Body of pancreas (tissue), 4 donors: Measurements from ENCODE around the gene KRT28. TPM values are rescaled to one million over a fixed set of nuclear protein-coding genes. Genes with fewer than 3 reads are reported as not detected.

Experiments
- ATAC-seq: fragments of 150-250 bp; one replicate; pipeline ENCODE4 v1.9.1; 2016
- DNase-seq, 4 donors: peaks; one replicate each; pipeline ENCODE4 v3.0.0-alpha.2; 2019
- H3K27ac ChIP-seq, 4 donors: fragments of 200-600 bp; sonication (generic); 1 replicate in 3 of 4; 2 replicates in 1 of 4; pipeline versions ENCODE4 v1.5.1 to v1.6.1; 2016 to 2019; ENCODE audit warnings: mild to moderate bottlenecking in 1 of 4, mixed read lengths in 1 of 4, moderate library complexity in 1 of 4
- H3K27me3 ChIP-seq, 2 donors: fragments of 200-600 bp; sonication (generic); one replicate each; pipeline ENCODE4 v1.6.0; 2016; ENCODE audit warnings: mild to moderate bottlenecking in 1 of 2
- H3K36me3 ChIP-seq, 2 donors: fragments of 200-600 bp; sonication (generic); replicated peaks in 1 of 2; 2 replicates each; pipeline ENCODE4 v1.5.1; 2016; ENCODE audit warnings: low read depth in 2 of 2; ENCODE audit not compliant: insufficient read depth in 1 of 2
- H3K4me1 ChIP-seq: fragments of 200-600 bp; sonication (generic); one replicate; pipeline ENCODE4 v1.6.0; 2016
- H3K4me3 ChIP-seq, 2 donors: fragments of 200-600 bp; sonication (generic); 1 replicate in 1 of 2; 2 replicates in 1 of 2; pipeline ENCODE4 v1.5.1; 2016 to 2019
- H3K9me3 ChIP-seq, 3 donors: fragments of 200-600 bp; sonication (generic); 1 replicate in 2 of 3; 2 replicates in 1 of 3; pipeline ENCODE4 v1.5.1; 2016
- POLR2A ChIP-seq, 3 donors: fragments of 450-650 bp; IDR thresholded peaks; one replicate each; pipeline ENCODE4 v1.6.1; 2016; ENCODE audit warnings: antibody characterized with exemption in 3 of 3, mild to moderate bottlenecking in 2 of 3
- WGBS, 2 donors: methylation state at CpG; one replicate each; pipeline ENCODE4 v1.1.5; 2017; 5-methylcytosine and 5-hydroxymethylcytosine counted together
- intact Hi-C: fragments of 100-400 bp; cut with DNase I; formaldehyde crosslinking; loops from one replicate; pipeline ENCODE4 v1.15.1; 2023
- total RNA-seq, 2 donors: library from RNA; depleted of rRNA; stranded (reverse); fragments of >200 nt; gene quantifications; one replicate each; pipeline ENCODE4 v1.1.0, GENCODE V29; 2016
- TF ChIP-seq, protein P1 (sequence below), 7 experiments: fragments of 450-650 bp in 4 of 7; fragments of 200-600 bp in 3 of 7; sonication (generic) in 3 of 7; IDR thresholded peaks; one replicate each; pipeline ENCODE4 v1.5.1; 2016 to 2019; ENCODE audit warnings: antibody characterized with exemption in 7 of 7

The KRT28 gene
- total RNA-seq, 2 donors from 2014 or later = not detected

DNA sequence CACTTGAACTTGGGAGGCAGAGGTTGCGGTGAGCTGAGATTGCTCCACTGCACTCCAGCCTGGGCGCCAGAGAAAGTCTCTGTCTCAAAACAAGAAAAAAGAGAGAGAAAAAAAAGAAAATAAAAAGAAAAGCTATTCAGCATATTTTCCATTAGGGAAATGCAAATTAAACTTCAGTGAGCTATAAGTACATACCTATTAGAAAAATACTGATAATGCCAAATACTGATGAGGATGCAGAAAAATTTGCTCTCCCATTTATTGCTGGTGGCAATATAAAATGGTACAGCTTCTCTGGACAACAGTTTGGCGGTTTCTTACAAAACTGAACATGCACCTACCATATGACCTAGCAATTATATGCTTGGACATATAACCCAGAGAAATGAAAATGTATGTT lies 12.9 kb upstream of the KRT28 start:
- H3K4me3 ChIP-seq = no peak overlapping the region
- TF ChIP-seq, protein P1, sequence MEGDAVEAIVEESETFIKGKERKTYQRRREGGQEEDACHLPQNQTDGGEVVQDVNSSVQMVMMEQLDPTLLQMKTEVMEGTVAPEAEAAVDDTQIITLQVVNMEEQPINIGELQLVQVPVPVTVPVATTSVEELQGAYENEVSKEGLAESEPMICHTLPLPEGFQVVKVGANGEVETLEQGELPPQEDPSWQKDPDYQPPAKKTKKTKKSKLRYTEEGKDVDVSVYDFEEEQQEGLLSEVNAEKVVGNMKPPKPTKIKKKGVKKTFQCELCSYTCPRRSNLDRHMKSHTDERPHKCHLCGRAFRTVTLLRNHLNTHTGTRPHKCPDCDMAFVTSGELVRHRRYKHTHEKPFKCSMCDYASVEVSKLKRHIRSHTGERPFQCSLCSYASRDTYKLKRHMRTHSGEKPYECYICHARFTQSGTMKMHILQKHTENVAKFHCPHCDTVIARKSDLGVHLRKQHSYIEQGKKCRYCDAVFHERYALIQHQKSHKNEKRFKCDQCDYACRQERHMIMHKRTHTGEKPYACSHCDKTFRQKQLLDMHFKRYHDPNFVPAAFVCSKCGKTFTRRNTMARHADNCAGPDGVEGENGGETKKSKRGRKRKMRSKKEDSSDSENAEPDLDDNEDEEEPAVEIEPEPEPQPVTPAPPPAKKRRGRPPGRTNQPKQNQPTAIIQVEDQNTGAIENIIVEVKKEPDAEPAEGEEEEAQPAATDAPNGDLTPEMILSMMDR (IDR thresholded peaks at IDR 0.05) = no peak
- H3K27me3 ChIP-seq = peaks cover 0 to 4% of the 10 kb centered on the region in 2 donors
- no peak overlapping the region for H3K27ac ChIP-seq
- H3K9me3 ChIP-seq = no peaks in the 10 kb centered on the region
- ATAC-seq = no peak
- intact Hi-C loops = no loop called here
- H3K36me3 ChIP-seq = no peaks in the 10 kb centered on the region
- WGBS, 2 donors = 68 to 85% methylated on average over 3 of the region's 3 CpGs
- no peaks in the 10 kb centered on the region for H3K4me1 ChIP-seq
- no peak for DNase-seq

DNA sequence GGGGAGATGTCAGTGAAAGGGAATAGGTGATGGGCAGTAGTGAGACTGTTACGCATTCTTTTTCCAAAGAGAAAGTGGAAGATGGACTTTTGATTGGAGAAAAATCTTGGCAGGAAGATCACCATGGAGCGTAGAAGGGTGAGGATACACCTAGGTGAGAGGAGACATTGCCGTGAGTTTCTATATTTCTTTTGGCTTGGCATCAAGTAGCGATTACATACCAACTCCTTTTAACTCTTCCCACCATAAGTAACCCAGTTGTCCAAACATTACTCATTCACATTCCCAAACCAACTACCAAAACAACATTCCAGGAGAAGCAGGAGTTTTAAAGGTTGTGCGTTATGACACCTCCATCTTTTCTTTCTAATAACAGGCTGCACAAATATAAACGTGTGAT lies 10.7 kb upstream of the KRT28 start:
- TF ChIP-seq POLR2A (IDR thresholded peaks at IDR 0.05) = no peak
- TF ChIP-seq, protein P1 (IDR thresholded peaks at IDR 0.05) = no peak
- no peak overlapping the region for H3K4me3 ChIP-seq
- DNase-seq (no peak), ATAC-seq (no peak)
- H3K27ac ChIP-seq = no peak overlapping the region
- H3K27me3 ChIP-seq = peaks cover 0 to 4% of the 10 kb centered on the region in 2 donors
- 57 to 62% methylated on average over 6 of the region's 6 CpGs for WGBS, 2 donors
- H3K36me3 ChIP-seq = no peaks in the 10 kb centered on the region
- H3K9me3 ChIP-seq = no peaks in the 10 kb centered on the region
- intact Hi-C loops = no loop called here
- H3K4me1 ChIP-seq = no peaks in the 10 kb centered on the region

DNA sequence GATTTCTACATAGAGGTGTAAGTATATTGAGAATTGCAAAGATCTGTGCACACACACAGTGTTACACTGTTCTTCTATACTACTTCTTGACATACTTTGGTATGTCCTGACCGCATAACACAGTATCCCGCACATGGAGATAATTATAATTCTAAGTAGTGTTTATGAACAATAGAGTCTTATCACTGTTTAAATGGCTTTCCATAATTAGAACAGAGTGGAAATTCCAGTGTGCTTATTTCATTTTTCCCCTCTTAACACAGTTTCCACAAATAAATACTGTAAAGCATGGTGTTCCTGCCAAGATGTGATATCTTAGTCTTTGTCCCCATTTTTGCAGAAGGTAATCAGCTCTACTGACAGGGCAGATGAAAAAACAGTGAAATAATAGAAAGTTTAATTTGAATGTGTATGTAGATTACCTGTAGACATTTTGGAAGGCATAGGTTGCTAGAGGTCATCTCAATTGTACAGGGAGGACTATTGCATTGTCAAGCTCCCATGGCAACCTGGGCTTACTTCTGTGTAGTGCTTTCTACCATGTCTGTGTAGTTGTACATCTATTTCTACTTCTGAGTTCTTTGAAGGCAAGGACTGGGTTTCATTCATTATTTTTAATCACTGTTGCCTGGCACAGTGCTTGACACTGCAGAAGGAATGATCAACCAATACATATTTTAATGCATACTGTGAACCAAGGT lies 10.1 kb upstream of the KRT28 start:
- ATAC-seq (no peak), DNase-seq (no peak)
- intact Hi-C loops = no loop called here
- 50 to 56% methylated on average over 2 of the region's 2 CpGs for WGBS, 2 donors
- Histone ChIP-seq H3K9me3 (no peaks in the 10 kb centered on the region), H3K4me3 (no peak overlapping the region), H3K36me3 (no peaks in the 10 kb centered on the region), H3K27ac (no peak overlapping the region), H3K27me3 (peaks cover 0 to 4% of the 10 kb centered on the region in 2 donors), H3K4me1 (no peaks in the 10 kb centered on the region)
- no peak for TF ChIP-seq POLR2A (IDR thresholded peaks at IDR 0.05)
- TF ChIP-seq, protein P1 (IDR thresholded peaks at IDR 0.05) = no peak

DNA sequence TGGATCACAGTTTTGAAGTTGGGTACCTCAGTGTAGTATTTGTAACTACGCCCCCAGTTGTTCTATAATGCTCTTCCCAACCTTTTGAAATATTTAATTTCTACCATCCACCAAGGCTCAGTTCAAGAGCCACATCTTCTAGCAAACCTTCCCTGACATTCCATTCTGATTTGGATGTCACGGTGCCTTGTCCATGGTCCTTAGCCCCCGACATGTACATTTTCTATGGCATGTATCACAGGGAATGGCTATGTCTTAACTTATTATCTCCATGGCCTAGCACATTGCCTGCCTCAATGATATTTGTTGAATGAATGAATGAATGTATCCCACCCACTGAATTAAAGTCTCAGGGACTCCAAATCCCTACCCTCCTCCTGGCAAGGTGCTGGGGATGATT lies 6.4 kb upstream of the KRT28 start:
- 55 to 67% methylated on average over 3 of the region's 3 CpGs for WGBS, 2 donors
- no peaks in the 10 kb centered on the region for H3K4me1 ChIP-seq
- no peaks in the 10 kb centered on the region for H3K9me3 ChIP-seq
- peaks cover 0 to 2% of the 10 kb centered on the region in 2 donors for H3K27me3 ChIP-seq
- H3K4me3 ChIP-seq = no peak overlapping the region
- no peak for ATAC-seq
- H3K36me3 ChIP-seq = no peaks in the 10 kb centered on the region
- intact Hi-C loops = no loop called here
- H3K27ac ChIP-seq = no peak overlapping the region
- DNase-seq = no peak
- no peak for TF ChIP-seq POLR2A (IDR thresholded peaks at IDR 0.05)
- TF ChIP-seq, protein P1 (IDR thresholded peaks at IDR 0.05) = no peak

DNA sequence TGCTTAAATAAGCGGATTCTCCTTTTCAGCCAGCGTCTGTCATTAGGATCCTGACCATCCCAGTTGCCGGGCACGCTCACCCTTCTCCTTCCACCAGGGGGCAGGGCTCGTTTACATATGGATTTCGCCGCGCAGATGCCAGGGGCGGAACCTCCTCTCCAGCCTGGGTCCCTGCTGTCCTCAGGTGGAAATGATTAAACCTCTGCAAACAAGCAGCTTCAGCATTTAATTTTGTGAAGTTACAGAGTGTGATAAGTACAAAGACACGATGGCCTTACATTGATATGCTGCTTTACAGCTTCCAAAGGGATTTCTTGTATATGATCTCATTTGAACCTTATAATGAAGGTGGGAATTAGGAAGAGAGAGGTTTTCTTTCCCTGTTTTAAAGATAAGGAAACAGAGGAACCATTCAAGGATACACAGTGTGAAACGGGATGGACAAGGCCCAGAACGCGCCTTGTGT lies 3.9 kb upstream of the KRT28 start:
- H3K27me3 ChIP-seq = no peaks in the 10 kb centered on the region
- H3K27ac ChIP-seq = no peak overlapping the region
- intact Hi-C loops = no loop called here
- ATAC-seq (peak; percentile 94), DNase-seq (peak; percentile 76 to 87 (median 81))
- WGBS, 2 donors = 3 to 5% methylated on average over 13 of the region's 13 CpGs
- no peaks in the 10 kb centered on the region for H3K36me3 ChIP-seq
- H3K9me3 ChIP-seq = no peaks in the 10 kb centered on the region
- H3K4me3 ChIP-seq = no peak overlapping the region
- TF ChIP-seq, protein P1 (IDR thresholded peaks at IDR 0.05) = peak; percentile 56 to 91 (median 76)
- TF ChIP-seq POLR2A (IDR thresholded peaks at IDR 0.05) = no peak
- H3K4me1 ChIP-seq = no peaks in the 10 kb centered on the region
